SK-N-SH (cell line): ENCODE data around the gene MCTP2. TPM values are rescaled to one million over a fixed set of nuclear protein-coding genes. Genes with fewer than 3 reads are reported as not detected.

ENCODE experiments used
- CTCF ChIA-PET: fragments of 300-600, 350-600 bp; formaldehyde crosslinking; extraction: SDS; loops from one replicate; lab custom pipeline; 2021; lab: Yijun Ruan, JAX
- POLR2A ChIA-PET: fragments of 350-600 bp; sonication (Branson Sonifier 250); formaldehyde crosslinking; extraction: SDS; loops from one replicate; lab custom pipeline; 2020; ENCODE audit warnings: antibody characterized with exemption, inconsistent platforms; lab: Yijun Ruan, JAX
- DNase-seq: peaks from one replicate; pipeline ENCODE4 v3.0.0; 2012
- H2AFZ ChIP-seq: fragments of 200-600 bp; sonication (generic); 2 replicates; pipeline ENCODE4 v1.8.1; 2016; ENCODE audit warnings: antibody characterized with exemption, mild to moderate bottlenecking, low read depth
- H3F3A ChIP-seq: fragments of 200-600 bp; sonication (generic); replicated peaks from 2 replicates; pipeline ENCODE3; 2016; ENCODE audit warnings: antibody characterized with exemption, mild to moderate bottlenecking; ENCODE audit not compliant: insufficient read depth
- H3K27ac ChIP-seq, 2 experiments: fragments of 200-500 bp in 1 of 2; fragments of 200-600 bp in 1 of 2; sonication (Bioruptor generic) in 1 of 2; sonication (generic), shearing (Covaris generic) in 1 of 2; 2 replicates each; pipeline versions ENCODE4 v1.5.1 to v1.6.1; 2014 to 2016; ENCODE audit warnings: low read depth in 2 of 2, inconsistent platforms in 1 of 2, low read length in 1 of 2, mild to moderate bottlenecking in 1 of 2, mixed read lengths in 1 of 2
- H3K27me3 ChIP-seq: fragments of 200-600 bp; sonication (generic), shearing (Covaris generic); 2 replicates; pipeline ENCODE4 v1.6.1; 2016; ENCODE audit warnings: mixed run types; ENCODE audit not compliant: insufficient read depth
- H3K36me3 ChIP-seq, 2 experiments: fragments of 200-500 bp in 1 of 2; fragments of 200-600 bp in 1 of 2; sonication (Bioruptor generic) in 1 of 2; sonication (generic) in 1 of 2; replicated peaks in 1 of 2; 2 replicates each; pipeline versions ENCODE3 to v1.5.1; 2014 to 2016; ENCODE audit warnings: low read length in 1 of 2, mild to moderate bottlenecking in 1 of 2; ENCODE audit not compliant: insufficient read depth in 2 of 2, control insufficient read depth in 1 of 2
- H3K4me1 ChIP-seq, 2 experiments: fragments of 200-500 bp in 1 of 2; fragments of 200-600 bp in 1 of 2; sonication (Bioruptor generic) in 1 of 2; sonication (generic), shearing (Covaris generic) in 1 of 2; 2 replicates each; pipeline versions ENCODE4 v1.5.1 to v1.6.1; 2014 to 2016; ENCODE audit warnings: low read depth in 1 of 2, low read length in 1 of 2, mixed run types in 1 of 2; ENCODE audit not compliant: insufficient read depth in 2 of 2, control insufficient read depth in 1 of 2
- H3K4me2 ChIP-seq: fragments of 200-600 bp; sonication (generic), shearing (Covaris generic); 2 replicates; pipeline ENCODE4 v1.6.1; 2017; ENCODE audit warnings: mixed run types
- H3K4me3 ChIP-seq, 2 experiments: fragments of 200-500 bp in 1 of 2; fragments of 200-600 bp in 1 of 2; sonication (Bioruptor generic) in 1 of 2; sonication (generic), shearing (Covaris generic) in 1 of 2; 2 replicates each; pipeline versions ENCODE4 v1.5.1 to v1.8.1; 2014 to 2016; ENCODE audit warnings: low read depth in 2 of 2, inconsistent platforms in 1 of 2, low read length in 1 of 2, mild to moderate bottlenecking in 1 of 2, mixed read lengths in 1 of 2, moderate library complexity in 1 of 2
- H3K79me2 ChIP-seq: fragments of 200-600 bp; sonication (generic); 2 replicates; pipeline ENCODE4 v1.8.1; 2017; ENCODE audit warnings: mild to moderate bottlenecking; ENCODE audit not compliant: insufficient read depth
- H3K9ac ChIP-seq: fragments of 200-600 bp; sonication (generic); 2 replicates; pipeline ENCODE4 v1.6.1; 2017; ENCODE audit warnings: mixed run types
- H3K9me2 ChIP-seq: fragments of 200-600 bp; sonication (generic); 2 replicates; pipeline ENCODE4 v1.6.1; 2017; ENCODE audit warnings: mixed run types
- H3K9me3 ChIP-seq: fragments of 200-600 bp; sonication (generic); 2 replicates; pipeline ENCODE4 v1.6.1; 2017; ENCODE audit warnings: mixed run types, mild to moderate bottlenecking, moderate library complexity
- H4K20me1 ChIP-seq: fragments of 200-600 bp; sonication (generic); 2 replicates; pipeline ENCODE4 v1.6.1; 2017; ENCODE audit warnings: mild to moderate bottlenecking, mixed run types; ENCODE audit not compliant: insufficient read depth
- CHD2 ChIP-seq: fragments of 150-350 bp; IDR thresholded peaks from 2 replicates; pipeline ENCODE4 v1.6.1; 2018; ENCODE audit warnings: low read length; ENCODE audit not compliant: partially characterized antibody
- EP300 ChIP-seq, 2 experiments: IDR thresholded peaks; 2 replicates each; pipeline versions ENCODE4 v1.4.0 to v1.6.1; 2012; ENCODE audit warnings: borderline replicate concordance in 1 of 2, low read depth in 1 of 2, low read length in 1 of 2
- EZH2phosphoT487 ChIP-seq: fragments of 200-600 bp; sonication (generic); IDR thresholded peaks from 2 replicates; pipeline ENCODE4 v1.6.1; 2017; ENCODE audit warnings: low read depth, mixed run types, mild to moderate bottlenecking, antibody characterized with exemption, moderate library complexity, borderline replicate concordance
- FOSL2 ChIP-seq: IDR thresholded peaks from 2 replicates; pipeline ENCODE4 v1.4.0; 2012; ENCODE audit warnings: low read depth, mild to moderate bottlenecking, moderate library complexity, borderline replicate concordance
- GABPA ChIP-seq: IDR thresholded peaks from 2 replicates; pipeline ENCODE4 v1.4.0; 2012; ENCODE audit warnings: low read depth, mild to moderate bottlenecking
- MXI1 ChIP-seq: IDR thresholded peaks from 2 replicates; pipeline ENCODE4 v1.6.1; 2012; ENCODE audit warnings: mild to moderate bottlenecking, low read depth, low read length, improper control_type of control experiment
- NFIC ChIP-seq: IDR thresholded peaks from 2 replicates; pipeline ENCODE4 v1.4.0; 2012; ENCODE audit warnings: borderline replicate concordance
- NRF1 ChIP-seq: IDR thresholded peaks from 2 replicates; pipeline ENCODE4 v1.6.1; 2012; ENCODE audit warnings: low read depth, mild to moderate bottlenecking, low read length
- PBX3 ChIP-seq: IDR thresholded peaks from 2 replicates; pipeline ENCODE4; 2012
- RAD21 ChIP-seq: IDR thresholded peaks from 2 replicates; pipeline ENCODE4 v1.6.1; 2012; ENCODE audit warnings: mild to moderate bottlenecking, low read length
- RFX5 ChIP-seq: IDR thresholded peaks from 2 replicates; pipeline ENCODE4 v1.6.1; 2012; ENCODE audit warnings: mild to moderate bottlenecking, improper control_type of control experiment, low read length
- TAF1 ChIP-seq: IDR thresholded peaks from 2 replicates; pipeline ENCODE4 v1.6.1; 2012; ENCODE audit warnings: low read depth, mild to moderate bottlenecking, low read length, moderate library complexity, borderline replicate concordance
- TEAD4 ChIP-seq: IDR thresholded peaks from 2 replicates; pipeline ENCODE4 v1.4.0; 2012; ENCODE audit warnings: mild to moderate bottlenecking, borderline replicate concordance; ENCODE audit not compliant: insufficient read depth
- USF1 ChIP-seq: IDR thresholded peaks from 2 replicates; pipeline ENCODE4 v1.4.0; 2012; ENCODE audit warnings: low read depth, borderline replicate concordance
- USF2 ChIP-seq: fragments of 150-350 bp; IDR thresholded peaks from 2 replicates; pipeline ENCODE4 v1.6.1; 2017; ENCODE audit warnings: antibody characterized with exemption, low read length, low read depth, borderline replicate concordance
- ZBTB33 ChIP-seq: IDR thresholded peaks from 2 replicates; pipeline ENCODE4 v1.4.0; 2012; ENCODE audit warnings: low read depth, borderline replicate concordance
- WGBS: methylation state at CpG from one replicate; pipeline ENCODE4 v1.1.6; 2017; ENCODE audit warnings: low lambda C conversion rate; 5-methylcytosine and 5-hydroxymethylcytosine counted together
- polyA plus RNA-seq, 3 experiments: library from polyadenylated mRNA; depleted of rRNA; stranded (reverse); fragments of >200 nt; gene quantifications; 2 replicates each; pipeline ENCODE4 v1.2.3, GENCODE V29; 2012

MCTP2 gene
- polyA plus RNA-seq, 1 of the 3 experiments (the other 2 are of a cell fraction): 0.26 TPM

GRCh38 chr15:94417501-94418293 is 186.3 kb downstream of the MCTP2 start:
- Histone ChIP-seq H3K9me2 (no peaks in the 10 kb centered on the region), H3K4me2 (no peak overlapping the region), H4K20me1 (no peaks in the 10 kb centered on the region), H2AFZ (no peak overlapping the region), H3K27me3 (no peaks in the 10 kb centered on the region), H3K4me3 (no peak overlapping the region), H3K9ac (no peak overlapping the region), H3K79me2 (no peaks in the 10 kb centered on the region), H3F3A (no peaks in the 10 kb centered on the region), H3K4me1 (peaks cover 0 to 9% of the 10 kb centered on the region in 2 experiments; a peak in 2 of 4 replicates), H3K36me3 (no peaks in the 10 kb centered on the region), H3K27ac (no peak overlapping the region), H3K9me3 (no peaks in the 10 kb centered on the region)
- no peak for TF ChIP-seq TEAD4
- 46% methylated on average over 12 of the region's 12 CpGs for WGBS
- CTCF ChIA-PET: interaction anchor here (0.8 kb wide), 1 partner anchor 16 kb away, joined by 3 read pairs; no protein-coding TSS in a partner anchor
- POLR2A ChIA-PET: no interaction called here
- DNase-seq: no peak

GRCh38 chr15:94421706-94422105 is 190.3 kb downstream of the MCTP2 start:
- Histone ChIP-seq H3K9me2 (no peaks in the 10 kb centered on the region), H3K4me2 (no peak overlapping the region), H3K4me1 (no peaks in the 10 kb centered on the region), H3K79me2 (no peaks in the 10 kb centered on the region), H3K9ac (no peak overlapping the region), H3K36me3 (no peaks in the 10 kb centered on the region), H3K4me3 (no peak overlapping the region), H3K27me3 (no peaks in the 10 kb centered on the region), H3K9me3 (no peaks in the 10 kb centered on the region), H3F3A (no peaks in the 10 kb centered on the region), H4K20me1 (no peaks in the 10 kb centered on the region), H2AFZ (no peak overlapping the region), H3K27ac (no peak overlapping the region)
- WGBS: 3% methylated on average over 1 of the region's 1 CpG
- TF ChIP-seq GABPA (no peak), NRF1 (no peak), CHD2 (no peak), FOSL2 (no peak), EP300 (IDR thresholded peaks at IDR 0.05; ENCODE audit: borderline replicate concordance in 1 of 2, low read depth in 1 of 2, low read length in 1 of 2) (no peak), RAD21 (no peak), TAF1 (no peak)
- POLR2A ChIA-PET: no interaction called here
- CTCF ChIA-PET: interaction anchor here (1.0 to 1.1 kb wide), 2 partner anchors 9 to 88 kb away, joined by 4 to 5 read pairs; no protein-coding TSS in a partner anchor
- DNase-seq: no peak

GRCh38 chr15:94432279-94432678 is 200.9 kb downstream of the MCTP2 start:
- H3K9me2 ChIP-seq: no peaks in the 10 kb centered on the region
- no peaks in the 10 kb centered on the region for H3K36me3 ChIP-seq
- no peaks in the 10 kb centered on the region for H3K4me1 ChIP-seq
- POLR2A ChIA-PET: no interaction called here
- no peaks in the 10 kb centered on the region for H3F3A ChIP-seq
- no peaks in the 10 kb centered on the region; the same call in 1 of the 2 replicates for H3K9me3 ChIP-seq
- WGBS: 11% methylated on average over 1 of the region's 1 CpG
- no peaks in the 10 kb centered on the region for H3K27me3 ChIP-seq
- CTCF ChIA-PET: interaction anchor here (1.2 to 1.5 kb wide), 2 partner anchors 12 to 19 kb away, joined by 3 to 4 read pairs; no protein-coding TSS in a partner anchor
- H3K79me2 ChIP-seq: no peaks in the 10 kb centered on the region
- no peaks in the 10 kb centered on the region for H4K20me1 ChIP-seq
- H3K9ac ChIP-seq: no peak overlapping the region
- H3K4me3 ChIP-seq: no peak overlapping the region
- no peak overlapping the region for H3K27ac ChIP-seq
- no peak for DNase-seq
- no peak overlapping the region for H2AFZ ChIP-seq
- H3K4me2 ChIP-seq: no peak overlapping the region
- no peak for TF ChIP-seq USF1
- TF ChIP-seq RFX5: no peak
- TF ChIP-seq NRF1: no peak
- TF ChIP-seq PBX3: no peak
- no peak for TF ChIP-seq NFIC
- no peak for TF ChIP-seq MXI1
- no peak for TF ChIP-seq EZH2phosphoT487
- no peak for TF ChIP-seq GABPA
- TF ChIP-seq ZBTB33: no peak
- TF ChIP-seq USF2: no peak
